Measurements from ENCODE around the gene KDM4B.

Gene KDM4B

DNA sequence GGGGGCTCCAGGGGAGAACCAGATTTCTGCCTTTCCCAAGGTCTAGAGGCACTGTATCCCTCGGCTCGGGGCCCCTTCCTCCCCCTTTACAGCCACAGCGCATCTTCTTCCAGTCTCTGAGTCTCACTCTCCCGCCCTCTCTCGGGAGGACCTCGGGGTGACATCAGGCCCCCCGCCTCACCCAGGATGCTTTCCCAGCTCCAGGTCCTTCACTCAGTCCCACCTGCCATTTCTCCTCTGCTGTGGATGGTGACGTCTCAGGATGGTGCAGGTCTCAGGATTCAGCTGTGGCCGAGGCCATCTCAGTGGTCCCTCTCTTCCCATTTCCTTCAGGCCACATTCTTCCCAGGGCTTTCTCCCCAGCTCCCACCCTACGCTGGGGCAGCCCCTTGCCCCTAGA, 13.6 kb upstream of the KDM4B start:
- no peak for ATAC-seq (ENCODE audit: low read depth)
- Histone ChIP-seq H3K27me3 (ENCODE audit: insufficient read depth, poor library complexity, severe bottlenecking) (no peaks in the 10 kb centered on the region), H3K27ac (ENCODE audit: poor library complexity, severe bottlenecking) (no peak overlapping the region), H3K36me3 (ENCODE audit: low read depth) (peaks cover 81% of the 10 kb centered on the region), H3K9me3 (ENCODE audit: severe bottlenecking) (no peaks in the 10 kb centered on the region), H3K4me1 (ENCODE audit: insufficient read depth, poor library complexity, severe bottlenecking) (no peaks in the 10 kb centered on the region), H3K4me3 (ENCODE audit: severe bottlenecking) (no peak overlapping the region)
- TF ChIP-seq, protein P1, sequence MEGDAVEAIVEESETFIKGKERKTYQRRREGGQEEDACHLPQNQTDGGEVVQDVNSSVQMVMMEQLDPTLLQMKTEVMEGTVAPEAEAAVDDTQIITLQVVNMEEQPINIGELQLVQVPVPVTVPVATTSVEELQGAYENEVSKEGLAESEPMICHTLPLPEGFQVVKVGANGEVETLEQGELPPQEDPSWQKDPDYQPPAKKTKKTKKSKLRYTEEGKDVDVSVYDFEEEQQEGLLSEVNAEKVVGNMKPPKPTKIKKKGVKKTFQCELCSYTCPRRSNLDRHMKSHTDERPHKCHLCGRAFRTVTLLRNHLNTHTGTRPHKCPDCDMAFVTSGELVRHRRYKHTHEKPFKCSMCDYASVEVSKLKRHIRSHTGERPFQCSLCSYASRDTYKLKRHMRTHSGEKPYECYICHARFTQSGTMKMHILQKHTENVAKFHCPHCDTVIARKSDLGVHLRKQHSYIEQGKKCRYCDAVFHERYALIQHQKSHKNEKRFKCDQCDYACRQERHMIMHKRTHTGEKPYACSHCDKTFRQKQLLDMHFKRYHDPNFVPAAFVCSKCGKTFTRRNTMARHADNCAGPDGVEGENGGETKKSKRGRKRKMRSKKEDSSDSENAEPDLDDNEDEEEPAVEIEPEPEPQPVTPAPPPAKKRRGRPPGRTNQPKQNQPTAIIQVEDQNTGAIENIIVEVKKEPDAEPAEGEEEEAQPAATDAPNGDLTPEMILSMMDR (IDR thresholded peaks at IDR 0.05; ENCODE audit: poor library complexity, severe bottlenecking) = no peak
- no peak for DNase-seq (ENCODE audit: low spot score)

DNA sequence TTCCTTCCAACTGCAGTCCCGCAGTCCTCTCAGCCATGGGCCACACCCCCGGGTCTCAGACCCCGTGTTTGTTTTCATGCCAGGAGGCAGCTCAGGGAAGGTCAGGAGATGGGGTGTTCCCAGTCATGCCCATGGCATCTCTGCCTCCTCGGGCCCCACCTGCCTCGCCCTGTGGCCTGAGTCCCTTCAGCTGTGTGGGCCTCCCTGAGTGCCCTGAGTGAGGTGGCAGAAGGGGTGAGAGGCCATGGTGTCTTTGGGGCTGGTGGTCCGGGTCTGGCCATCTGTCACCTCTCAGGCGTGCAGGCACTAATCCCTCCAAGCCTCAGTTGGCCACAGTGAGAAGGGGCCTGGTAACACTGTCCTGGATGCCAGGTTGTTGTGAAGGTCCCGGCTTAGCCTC, 10.9 kb upstream of the KDM4B start:
- H3K9me3 ChIP-seq (ENCODE audit: severe bottlenecking) = no peaks in the 10 kb centered on the region
- TF ChIP-seq, protein P1 (IDR thresholded peaks at IDR 0.05; ENCODE audit: poor library complexity, severe bottlenecking) = no peak
- ATAC-seq (ENCODE audit: low read depth) (no peak), DNase-seq (ENCODE audit: low spot score) (no peak)
- H3K27ac ChIP-seq (ENCODE audit: poor library complexity, severe bottlenecking) = no peak overlapping the region
- H3K4me3 ChIP-seq (ENCODE audit: severe bottlenecking) = no peak overlapping the region
- H3K27me3 ChIP-seq (ENCODE audit: insufficient read depth, poor library complexity, severe bottlenecking) = no peaks in the 10 kb centered on the region
- no peaks in the 10 kb centered on the region for H3K4me1 ChIP-seq (ENCODE audit: insufficient read depth, poor library complexity, severe bottlenecking)
- H3K36me3 ChIP-seq (ENCODE audit: low read depth) = peaks cover 75% of the 10 kb centered on the region

DNA sequence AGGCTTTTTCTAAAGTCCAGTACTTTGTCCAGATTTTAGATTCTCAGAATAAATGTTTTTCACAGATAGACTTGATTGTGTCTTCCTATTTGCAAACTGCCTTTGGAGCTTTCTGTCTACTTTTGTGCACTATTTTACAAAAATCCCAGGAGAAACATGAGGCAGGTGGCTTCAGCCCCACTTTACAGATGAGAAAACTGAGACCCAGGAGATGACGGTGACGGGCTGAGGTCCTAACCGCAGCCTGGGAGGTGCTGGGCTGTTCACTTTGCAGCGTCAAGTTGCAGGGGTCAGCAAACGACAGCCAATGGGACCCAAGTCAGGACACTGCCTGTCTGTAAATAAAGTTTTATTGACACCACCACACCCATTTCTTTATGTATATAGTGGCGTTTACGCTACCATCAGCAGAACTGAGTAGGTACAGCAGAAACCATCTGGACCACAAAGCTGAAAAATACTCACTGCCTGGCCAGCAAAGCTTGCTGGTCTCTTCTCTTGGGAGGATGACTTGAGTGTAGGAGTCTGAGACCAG, 6.8 kb upstream of the KDM4B start:
- TF ChIP-seq, protein P1 (IDR thresholded peaks at IDR 0.05; ENCODE audit: poor library complexity, severe bottlenecking) = no peak
- peaks cover 58% of the 10 kb centered on the region for H3K36me3 ChIP-seq (ENCODE audit: low read depth)
- no peaks in the 10 kb centered on the region for H3K9me3 ChIP-seq (ENCODE audit: severe bottlenecking)
- no peak overlapping the region for H3K27ac ChIP-seq (ENCODE audit: poor library complexity, severe bottlenecking)
- ATAC-seq (ENCODE audit: low read depth) (no peak), DNase-seq (ENCODE audit: low spot score) (no peak)
- H3K27me3 ChIP-seq (ENCODE audit: insufficient read depth, poor library complexity, severe bottlenecking) = no peaks in the 10 kb centered on the region
- no peaks in the 10 kb centered on the region for H3K4me1 ChIP-seq (ENCODE audit: insufficient read depth, poor library complexity, severe bottlenecking)
- no peak overlapping the region for H3K4me3 ChIP-seq (ENCODE audit: severe bottlenecking)

DNA sequence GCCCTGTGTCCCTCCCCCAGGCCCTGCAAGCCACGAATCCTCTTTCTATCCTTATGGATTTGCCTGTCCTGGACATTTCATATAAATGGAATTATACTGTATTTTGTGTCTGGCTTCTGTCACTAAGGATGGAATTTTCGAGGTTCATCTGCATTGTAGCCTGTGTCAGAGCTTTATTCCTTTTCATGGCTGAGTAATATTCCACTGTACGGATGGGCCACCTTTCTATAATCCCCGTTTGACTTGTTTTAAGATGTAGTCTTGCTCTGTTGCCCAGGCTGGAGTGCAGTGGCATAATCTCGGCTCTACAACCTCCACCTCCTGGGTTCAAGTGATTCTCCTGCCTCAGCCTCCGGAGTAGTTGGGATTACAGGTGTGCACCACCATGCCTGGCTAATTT, 3.9 kb upstream of the KDM4B start:
- peaks cover 32% of the 10 kb centered on the region for H3K36me3 ChIP-seq (ENCODE audit: low read depth)
- TF ChIP-seq, protein P1 (IDR thresholded peaks at IDR 0.05; ENCODE audit: poor library complexity, severe bottlenecking) = no peak
- DNase-seq (ENCODE audit: low spot score) (no peak), ATAC-seq (ENCODE audit: low read depth) (no peak)
- H3K4me3 ChIP-seq (ENCODE audit: severe bottlenecking) = no peak overlapping the region
- peaks cover 2% of the 10 kb centered on the region for H3K4me1 ChIP-seq (ENCODE audit: insufficient read depth, poor library complexity, severe bottlenecking)
- H3K27ac ChIP-seq (ENCODE audit: poor library complexity, severe bottlenecking) = no peak overlapping the region
- no peaks in the 10 kb centered on the region for H3K9me3 ChIP-seq (ENCODE audit: severe bottlenecking)
- no peaks in the 10 kb centered on the region for H3K27me3 ChIP-seq (ENCODE audit: insufficient read depth, poor library complexity, severe bottlenecking)

DNA sequence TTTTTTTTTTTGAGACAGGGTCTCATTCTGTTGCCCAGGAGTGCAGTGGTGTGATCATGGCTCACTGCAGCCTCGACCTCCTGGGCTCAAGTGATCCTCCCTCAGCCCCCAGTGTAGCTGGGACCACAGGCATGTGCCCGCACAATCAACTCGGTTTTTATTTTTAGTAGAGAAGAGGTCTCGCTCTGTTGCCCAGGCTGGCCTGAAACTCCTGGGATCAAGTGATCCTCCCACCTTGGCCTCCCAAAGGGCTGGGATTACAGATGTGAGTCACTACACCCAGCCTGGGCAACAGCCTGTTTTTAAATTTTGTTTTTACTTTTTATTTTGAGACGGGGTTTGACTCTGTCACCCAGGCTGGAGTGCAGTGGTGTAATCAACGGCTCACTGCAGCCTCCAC, 2.3 kb upstream of the KDM4B start:
- peak overlapping the region; percentile 44 for H3K27ac ChIP-seq (ENCODE audit: poor library complexity, severe bottlenecking)

More for the DNA sequence above, 2.3 kb upstream of the KDM4B start:
- DNase-seq (ENCODE audit: low spot score) = no peak
- Histone ChIP-seq H3K4me1 (ENCODE audit: insufficient read depth, poor library complexity, severe bottlenecking) (peaks cover 2% of the 10 kb centered on the region), H3K9me3 (ENCODE audit: severe bottlenecking) (no peaks in the 10 kb centered on the region), H3K27me3 (ENCODE audit: insufficient read depth, poor library complexity, severe bottlenecking) (no peaks in the 10 kb centered on the region), H3K4me3 (ENCODE audit: severe bottlenecking) (no peak overlapping the region), H3K36me3 (ENCODE audit: low read depth) (peaks cover 27% of the 10 kb centered on the region)
- TF ChIP-seq, protein P1 (IDR thresholded peaks at IDR 0.05; ENCODE audit: poor library complexity, severe bottlenecking) = no peak
- ATAC-seq (ENCODE audit: low read depth) = no peak
